Suprapubic skin (tissue), 4 donors: ENCODE measurements around the gene PRIM1. TPM values are rescaled to one million over a fixed set of nuclear protein-coding genes. Genes with fewer than 3 reads are reported as not detected.
"Not testable (repeated sequence)": the region's sequence is repeated elsewhere in the genome, so short reads cannot be mapped to it uniquely, and the experiment has no call there.

Experiments
- DNase-seq, 2 donors: peaks; one replicate each; pipeline ENCODE4 v3.0.0-alpha.2; 2019; ENCODE audit warnings: low spot score in 2 of 2
- H3K27ac ChIP-seq: fragments of 200-600 bp; sonication (generic); one replicate; pipeline ENCODE4 v1.5.1; 2019
- H3K27me3 ChIP-seq: fragments of 200-600 bp; sonication (generic); one replicate; pipeline ENCODE4 v1.5.1; 2019
- H3K36me3 ChIP-seq: fragments of 200-600 bp; sonication (generic); one replicate; pipeline ENCODE4 v1.5.1; 2019
- H3K4me1 ChIP-seq: fragments of 200-600 bp; sonication (generic); one replicate; pipeline ENCODE4 v1.5.1; 2019
- H3K4me3 ChIP-seq: fragments of 200-600 bp; sonication (generic); one replicate; pipeline ENCODE4 v1.5.1; 2019; ENCODE audit warnings: mild to moderate bottlenecking
- H3K9me3 ChIP-seq: fragments of 200-600 bp; sonication (generic); one replicate; pipeline ENCODE4 v1.5.1; 2019
- CTCF ChIP-seq, 2 donors: fragments of 200-600 bp in 1 of 2; fragments of 450-650 bp in 1 of 2; sonication (generic) in 1 of 2; IDR thresholded peaks; one replicate each; pipeline ENCODE4 v1.5.1; 2016 to 2019; ENCODE audit warnings: antibody characterized with exemption in 2 of 2, mild to moderate bottlenecking in 1 of 2, moderate library complexity in 1 of 2
- EP300 ChIP-seq: sonication (generic); formaldehyde crosslinking; IDR thresholded peaks from one replicate; pipeline ENCODE4 v1.6.1; 2017; ENCODE audit warnings: antibody characterized with exemption
- POLR2A ChIP-seq, 2 donors: fragments of 450-650 bp; IDR thresholded peaks; one replicate each; pipeline ENCODE4 v1.6.1; 2017; ENCODE audit warnings: antibody characterized with exemption in 2 of 2, mild to moderate bottlenecking in 2 of 2, moderate library complexity in 2 of 2
- POLR2AphosphoS5 ChIP-seq, 3 donors: sonication (generic); formaldehyde crosslinking; IDR thresholded peaks; one replicate each; pipeline ENCODE4 v1.6.1; 2017; ENCODE audit warnings: antibody characterized with exemption in 3 of 3
- WGBS: methylation state at CpG from one replicate; pipeline ENCODE4 v1.1.5; 2018; 5-methylcytosine and 5-hydroxymethylcytosine counted together
- total RNA-seq, 4 donors: library from RNA; depleted of rRNA; stranded (reverse); fragments of >200 nt; gene quantifications; one replicate each; pipeline ENCODE4 v1.1.0, GENCODE V29; 2016

PRIM1 gene
- total RNA-seq, 4 donors from 2014 or later: 9.1 to 12.4 (median 10.3) TPM

GRCh38 chr12:56716458-56716857 lies 35.7 kb downstream of the PRIM1 start:
- Histone ChIP-seq H3K4me3 (no peak overlapping the region), H3K36me3 (peaks cover 63% of the 10 kb centered on the region), H3K4me1 (peaks cover 58% of the 10 kb centered on the region), H3K27me3 (no peaks in the 10 kb centered on the region), H3K9me3 (no peaks in the 10 kb centered on the region), H3K27ac (no peak overlapping the region)
- peak in 1 of 2 donors; percentile 22 for DNase-seq
- 88% methylated on average over 1 of the region's 1 CpG for WGBS
- TF ChIP-seq CTCF (IDR thresholded peaks at IDR 0.05) (no peak), POLR2AphosphoS5 (IDR thresholded peaks at IDR 0.05) (no peak), POLR2A (IDR thresholded peaks at IDR 0.05) (no peak), EP300 (no peak)

- TF ChIP-seq CTCF (IDR thresholded peaks at IDR 0.05) (no peak), EP300 (no peak), POLR2A (IDR thresholded peaks at IDR 0.05) (no peak), POLR2AphosphoS5 (IDR thresholded peaks at IDR 0.05) (no peak)
- H3K36me3 ChIP-seq: peaks cover 67% of the 10 kb centered on the region
- H3K9me3 ChIP-seq: no peaks in the 10 kb centered on the region
- peaks cover 52% of the 10 kb centered on the region for H3K4me1 ChIP-seq
- 65% methylated on average over 8 of the region's 8 CpGs for WGBS
- peak in 1 of 2 donors; percentile 43 for DNase-seq
- no peaks in the 10 kb centered on the region for H3K27me3 ChIP-seq
- H3K4me3 ChIP-seq: no peak overlapping the region
- H3K27ac ChIP-seq: no peak overlapping the region
These were observed 36.3 kb downstream of the PRIM1 start for GRCh38 chr12:56715798-56716197.

- no peak overlapping the region for H3K27ac ChIP-seq
- no peak for TF ChIP-seq EP300
- no peak for TF ChIP-seq CTCF (IDR thresholded peaks at IDR 0.05)
- TF ChIP-seq POLR2A (IDR thresholded peaks at IDR 0.05): no peak
- TF ChIP-seq POLR2AphosphoS5 (IDR thresholded peaks at IDR 0.05): no peak
- H3K36me3 ChIP-seq: peaks cover 55% of the 10 kb centered on the region
- DNase-seq: no peak
- no peak overlapping the region for H3K4me3 ChIP-seq
- 94% methylated on average over 2 of the region's 2 CpGs for WGBS
- H3K9me3 ChIP-seq: no peaks in the 10 kb centered on the region
- H3K27me3 ChIP-seq: no peaks in the 10 kb centered on the region
- peaks cover 38% of the 10 kb centered on the region for H3K4me1 ChIP-seq
These were observed 37.6 kb downstream of the PRIM1 start for GRCh38 chr12:56714431-56714929.

- Histone ChIP-seq H3K4me1 (peaks cover 27% of the 10 kb centered on the region), H3K27me3 (no peaks in the 10 kb centered on the region), H3K9me3 (no peaks in the 10 kb centered on the region), H3K36me3 (peaks cover 43% of the 10 kb centered on the region), H3K4me3 (no peak overlapping the region), H3K27ac (no peak overlapping the region)
- 88% methylated on average over 3 of the region's 3 CpGs for WGBS
- no peak for TF ChIP-seq CTCF (IDR thresholded peaks at IDR 0.05)
- no peak for TF ChIP-seq EP300
- TF ChIP-seq POLR2AphosphoS5 (IDR thresholded peaks at IDR 0.05): no peak
- DNase-seq: no peak
These were observed 38.8 kb downstream of the PRIM1 start for GRCh38 chr12:56713345-56713744.

GRCh38 chr12:56709759-56710376 lies 42.3 kb downstream of the PRIM1 start:
- Histone ChIP-seq H3K27me3 (no peaks in the 10 kb centered on the region), H3K36me3 (peaks cover 33% of the 10 kb centered on the region), H3K4me1 (peaks cover 4% of the 10 kb centered on the region), H3K9me3 (no peaks in the 10 kb centered on the region), H3K4me3 (no peak overlapping the region), H3K27ac (no peak overlapping the region)
- TF ChIP-seq CTCF (IDR thresholded peaks at IDR 0.05) (no peak), POLR2AphosphoS5 (IDR thresholded peaks at IDR 0.05) (no peak), POLR2A (IDR thresholded peaks at IDR 0.05) (no peak), EP300 (no peak)
- WGBS: 84% methylated on average over 5 of the region's 5 CpGs
- no peak for DNase-seq

- H3K4me1 ChIP-seq, DNase-seq, H3K4me3 ChIP-seq, H3K36me3 ChIP-seq, H3K27me3 ChIP-seq, H3K27ac ChIP-seq, H3K9me3 ChIP-seq: not testable (repeated sequence)
- WGBS: 88% methylated on average over 5 of the region's 5 CpGs
These were observed 47.6 kb downstream of the PRIM1 start for GRCh38 chr12:56704522-56704921.
